HG02938 (cell line): ENCODE measurements around the gene TNFRSF6B.

ENCODE experiments used
- ATAC-seq: cut with Tn5 transposase; IDR thresholded peaks from one replicate; pipeline ENCODE4 v1.9.1; 2021; ENCODE audit warnings: mild to moderate bottlenecking, moderate library complexity; ENCODE audit not compliant: unreplicated experiment

The TNFRSF6B gene

DNA sequence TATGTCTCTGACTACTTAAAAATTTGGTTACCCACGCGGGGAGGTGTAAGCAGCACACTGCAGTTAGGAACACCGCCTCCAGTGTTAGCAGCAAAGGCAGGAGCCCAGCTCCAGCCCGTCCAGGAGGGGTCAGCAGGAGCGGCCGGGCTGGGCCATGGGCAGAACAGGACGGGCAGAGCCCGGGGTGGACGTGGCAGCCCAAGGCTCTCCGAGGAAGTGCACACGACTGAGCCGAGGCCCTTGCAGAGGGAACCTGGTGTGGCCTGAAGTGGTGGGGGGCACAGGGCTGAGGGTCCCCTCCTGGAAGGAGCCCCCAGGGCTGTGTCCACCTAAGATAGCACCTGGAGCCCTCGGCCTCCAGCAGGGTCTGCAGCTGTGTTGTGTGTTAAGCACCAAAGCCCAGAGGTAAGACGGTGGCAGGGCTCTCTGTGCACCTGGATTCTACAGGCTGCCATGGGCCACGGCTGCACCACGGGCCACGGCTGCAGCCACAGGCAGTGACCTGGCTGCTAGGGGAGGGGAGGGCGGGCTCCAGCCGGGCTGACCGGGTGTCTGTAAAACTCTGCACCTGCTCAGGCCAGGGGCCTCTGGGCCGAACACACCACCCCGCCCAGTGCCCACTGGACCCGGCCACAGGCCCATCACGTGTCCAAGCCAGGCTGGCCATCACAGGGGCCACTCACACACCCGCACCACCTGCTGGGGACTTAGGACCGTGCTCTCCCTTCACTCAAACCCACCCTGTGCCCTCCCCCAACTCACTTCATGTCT lies 49.7 kb downstream of the TNFRSF6B start:
- ATAC-seq = no peak

- no peak for ATAC-seq
Observed at GRCh38 chr20:63746751-63747315, 50.4 kb downstream of the TNFRSF6B start.

- no peak for ATAC-seq
Observed at GRCh38 chr20:63747622-63748069, 51.2 kb downstream of the TNFRSF6B start.
